ENCODE data around the gene PI4KA.

DNA sequence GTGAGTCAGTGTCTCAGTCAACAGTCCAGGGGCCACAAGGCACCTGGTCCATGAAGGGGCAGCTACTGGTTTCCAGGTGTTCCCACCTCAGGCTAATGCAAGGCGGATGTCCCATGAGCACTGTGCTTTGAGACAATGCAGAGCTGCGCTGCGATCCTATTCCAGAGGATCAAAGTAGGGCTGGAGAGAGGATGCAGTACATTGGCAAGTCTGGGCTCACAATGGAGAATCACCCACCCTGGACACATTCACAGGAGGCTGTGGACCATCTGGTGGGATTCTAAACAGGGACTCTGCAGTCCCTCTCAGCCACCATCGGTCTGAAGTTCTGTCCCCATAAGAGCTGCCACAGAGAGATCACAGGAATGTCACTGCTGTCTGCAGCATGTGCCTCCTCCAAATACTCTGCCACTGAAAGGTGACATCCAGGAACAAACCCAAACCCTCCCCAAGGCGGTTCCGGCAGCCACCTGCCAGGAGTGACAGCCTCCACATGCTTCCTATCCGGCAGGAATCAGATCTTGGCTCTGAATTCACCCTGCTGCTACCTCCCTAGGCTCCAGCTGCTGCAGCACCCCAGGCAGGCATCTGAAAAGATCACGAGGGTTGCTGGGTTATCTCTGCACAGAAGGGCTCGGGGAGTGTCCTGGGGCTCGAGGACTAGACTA is 130.0 kb downstream of the PI4KA start:
- TF ChIP-seq, protein P1, sequence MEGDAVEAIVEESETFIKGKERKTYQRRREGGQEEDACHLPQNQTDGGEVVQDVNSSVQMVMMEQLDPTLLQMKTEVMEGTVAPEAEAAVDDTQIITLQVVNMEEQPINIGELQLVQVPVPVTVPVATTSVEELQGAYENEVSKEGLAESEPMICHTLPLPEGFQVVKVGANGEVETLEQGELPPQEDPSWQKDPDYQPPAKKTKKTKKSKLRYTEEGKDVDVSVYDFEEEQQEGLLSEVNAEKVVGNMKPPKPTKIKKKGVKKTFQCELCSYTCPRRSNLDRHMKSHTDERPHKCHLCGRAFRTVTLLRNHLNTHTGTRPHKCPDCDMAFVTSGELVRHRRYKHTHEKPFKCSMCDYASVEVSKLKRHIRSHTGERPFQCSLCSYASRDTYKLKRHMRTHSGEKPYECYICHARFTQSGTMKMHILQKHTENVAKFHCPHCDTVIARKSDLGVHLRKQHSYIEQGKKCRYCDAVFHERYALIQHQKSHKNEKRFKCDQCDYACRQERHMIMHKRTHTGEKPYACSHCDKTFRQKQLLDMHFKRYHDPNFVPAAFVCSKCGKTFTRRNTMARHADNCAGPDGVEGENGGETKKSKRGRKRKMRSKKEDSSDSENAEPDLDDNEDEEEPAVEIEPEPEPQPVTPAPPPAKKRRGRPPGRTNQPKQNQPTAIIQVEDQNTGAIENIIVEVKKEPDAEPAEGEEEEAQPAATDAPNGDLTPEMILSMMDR (IDR thresholded peaks at IDR 0.05; ENCODE audit: low read depth, low read length): no peak
- no peak for TF ChIP-seq POLR2A (IDR thresholded peaks at IDR 0.05; ENCODE audit: extremely low read depth, insufficient read length)

Measured in NB4 (cell line).